GM12872 (cell line): Measurements from ENCODE around the gene PPP2R1B.

Source experiments
- TF ChIP-seq, protein P1 (sequence below): IDR thresholded peaks from 3 replicates; pipeline ENCODE4 v1.5.1; 2011; ENCODE audit warnings: low read depth, mild to moderate bottlenecking, low read length, moderate library complexity; ENCODE audit not compliant: insufficient read depth

Gene PPP2R1B

GRCh38 chr11:111707039-111707690, 59.0 kb downstream of the PPP2R1B start:
- TF ChIP-seq, protein P1, sequence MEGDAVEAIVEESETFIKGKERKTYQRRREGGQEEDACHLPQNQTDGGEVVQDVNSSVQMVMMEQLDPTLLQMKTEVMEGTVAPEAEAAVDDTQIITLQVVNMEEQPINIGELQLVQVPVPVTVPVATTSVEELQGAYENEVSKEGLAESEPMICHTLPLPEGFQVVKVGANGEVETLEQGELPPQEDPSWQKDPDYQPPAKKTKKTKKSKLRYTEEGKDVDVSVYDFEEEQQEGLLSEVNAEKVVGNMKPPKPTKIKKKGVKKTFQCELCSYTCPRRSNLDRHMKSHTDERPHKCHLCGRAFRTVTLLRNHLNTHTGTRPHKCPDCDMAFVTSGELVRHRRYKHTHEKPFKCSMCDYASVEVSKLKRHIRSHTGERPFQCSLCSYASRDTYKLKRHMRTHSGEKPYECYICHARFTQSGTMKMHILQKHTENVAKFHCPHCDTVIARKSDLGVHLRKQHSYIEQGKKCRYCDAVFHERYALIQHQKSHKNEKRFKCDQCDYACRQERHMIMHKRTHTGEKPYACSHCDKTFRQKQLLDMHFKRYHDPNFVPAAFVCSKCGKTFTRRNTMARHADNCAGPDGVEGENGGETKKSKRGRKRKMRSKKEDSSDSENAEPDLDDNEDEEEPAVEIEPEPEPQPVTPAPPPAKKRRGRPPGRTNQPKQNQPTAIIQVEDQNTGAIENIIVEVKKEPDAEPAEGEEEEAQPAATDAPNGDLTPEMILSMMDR: no peak

GRCh38 chr11:111703576-111703975, 62.6 kb downstream of the PPP2R1B start:
- TF ChIP-seq, protein P1: no peak

DNA sequence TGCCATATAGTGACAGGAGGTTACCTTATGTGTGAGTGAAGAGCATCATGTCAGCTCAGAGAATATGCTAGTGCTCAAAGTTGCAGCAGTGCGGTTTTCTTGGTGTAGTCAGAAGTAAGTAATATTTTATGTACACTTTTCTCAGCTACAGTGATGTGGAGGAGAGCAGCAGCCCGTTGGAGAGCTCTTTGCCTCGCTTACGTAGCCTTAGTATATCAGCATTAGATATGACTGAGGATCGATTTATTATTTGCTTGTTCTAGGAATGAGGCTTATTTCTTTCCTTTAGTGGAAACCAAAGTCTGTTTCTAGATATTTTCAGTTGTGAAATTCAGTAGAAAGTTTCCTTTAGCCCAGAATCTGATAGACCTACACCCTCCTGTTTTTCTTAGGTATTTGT, 63.6 kb downstream of the PPP2R1B start:
- TF ChIP-seq, protein P1: no peak

DNA sequence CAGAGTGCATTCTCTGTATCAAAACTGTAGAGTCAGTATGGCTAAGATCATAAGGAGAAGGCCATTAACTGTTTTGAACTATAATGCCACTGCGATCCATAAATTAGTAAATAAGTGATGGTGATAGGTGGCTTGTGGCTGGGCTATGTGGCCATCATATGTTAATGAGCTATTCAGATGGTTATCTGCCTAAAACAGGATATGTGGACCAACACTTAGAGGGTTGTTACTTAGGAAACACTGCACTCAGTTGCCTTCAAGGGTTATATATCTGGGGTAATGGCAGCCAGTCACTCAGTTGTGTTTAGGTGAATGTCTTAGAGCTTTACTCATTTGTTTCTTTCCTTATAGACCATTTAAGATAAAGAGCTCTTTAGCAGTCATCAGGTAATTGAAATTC, 66.0 kb downstream of the PPP2R1B start:
- TF ChIP-seq, protein P1: no peak

DNA sequence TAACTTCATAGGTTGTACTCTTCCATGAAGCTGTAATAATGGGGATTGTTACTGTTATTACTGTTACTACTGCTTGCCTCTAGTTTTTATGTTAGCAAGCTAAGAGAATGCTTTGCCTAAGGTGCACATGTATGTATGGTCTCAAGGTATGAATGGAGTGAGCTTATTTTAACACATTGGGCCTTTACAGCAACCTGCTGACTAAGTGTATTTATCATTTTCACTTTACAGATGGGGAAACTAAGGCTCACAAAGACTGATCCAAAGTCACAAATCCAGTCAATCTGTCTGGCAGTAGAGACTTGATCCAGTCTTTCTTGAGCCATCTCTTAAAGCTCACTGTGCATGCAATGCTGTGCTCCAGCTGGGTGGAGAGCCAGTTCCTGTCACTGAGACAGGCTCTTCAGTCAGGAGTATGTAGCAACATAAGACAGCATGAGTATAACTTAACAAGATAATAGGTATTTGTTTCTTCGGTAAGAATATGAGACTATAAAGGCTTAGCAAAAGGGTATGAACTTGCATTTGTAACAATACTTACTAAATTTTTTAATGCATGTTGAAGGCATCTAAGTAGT, 66.5 kb downstream of the PPP2R1B start:
- TF ChIP-seq, protein P1: no peak

DNA sequence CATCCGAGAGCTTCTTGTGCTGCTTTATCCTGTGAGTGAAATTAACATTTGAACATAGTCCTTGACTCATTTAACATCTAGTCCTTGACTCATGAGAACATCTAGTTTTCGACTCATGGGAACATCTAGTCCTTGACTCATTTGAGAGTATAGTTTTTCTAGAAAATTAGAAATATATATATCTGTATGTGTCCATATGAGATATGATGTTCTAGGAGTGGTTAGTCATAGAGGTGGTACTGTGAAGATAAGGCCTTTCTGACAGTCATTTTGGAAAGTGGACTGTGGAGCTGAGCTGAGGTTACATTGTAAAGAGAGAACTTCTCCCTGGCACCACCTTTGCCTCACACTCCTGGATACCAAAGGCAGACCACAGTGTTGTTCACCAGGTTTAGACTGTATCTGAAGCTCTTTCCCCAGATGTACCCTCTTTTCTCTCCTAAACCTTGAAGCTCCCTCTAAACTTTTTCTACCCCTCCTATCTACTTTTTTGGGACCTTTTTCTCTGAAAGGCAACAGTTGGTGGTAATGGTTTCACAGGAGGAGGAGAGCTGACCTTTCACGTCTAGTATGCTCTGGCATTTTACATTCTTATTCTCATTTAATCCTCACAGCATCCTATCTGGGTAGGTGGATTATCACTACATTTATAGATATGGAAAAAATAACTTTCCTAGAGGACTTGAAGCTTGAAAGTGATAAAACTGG, 67.2 kb downstream of the PPP2R1B start:
- TF ChIP-seq, protein P1: no peak

DNA sequence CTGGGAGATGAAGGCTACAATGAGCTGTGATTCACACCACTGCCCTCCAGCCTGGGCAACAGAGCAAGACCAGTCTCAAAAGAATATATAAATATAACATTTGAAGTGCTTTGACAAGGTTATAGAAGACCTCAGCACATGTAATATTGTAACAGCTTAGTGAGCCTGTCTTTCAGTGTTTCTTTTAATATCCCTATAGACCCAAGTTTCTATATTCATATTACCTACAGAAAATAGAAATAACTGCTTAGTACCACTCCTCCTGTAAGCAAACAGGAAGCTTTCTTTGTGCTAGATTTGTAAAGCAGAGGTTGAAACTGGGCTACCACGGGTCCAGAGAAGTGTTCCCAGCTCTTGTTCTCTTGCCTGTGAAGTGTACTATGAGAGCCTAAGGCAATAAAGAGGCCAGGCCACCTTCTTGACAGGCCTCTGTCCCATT, 68.2 kb downstream of the PPP2R1B start:
- TF ChIP-seq, protein P1: no peak
